Liver (tissue), 3 donors: Measurements from ENCODE around the gene ERCC6L.

Experiments
- CTCF ChIP-seq: fragments of 150-350 bp; IDR thresholded peaks from 2 replicates; pipeline ENCODE4 v1.5.1; 2017; ENCODE audit warnings: improper control_type of control experiment, low read depth, low read length; ENCODE audit not compliant: missing input control
- EGR1 ChIP-seq, 2 donors: IDR thresholded peaks; 2 replicates each; pipeline ENCODE4 v1.6.1; 2016 to 2018; ENCODE audit warnings: antibody characterized with exemption in 2 of 2, low read depth in 2 of 2
- RAD21 ChIP-seq, 2 donors: IDR thresholded peaks; 2 replicates each; pipeline ENCODE4 v1.6.1; 2016; ENCODE audit warnings: antibody characterized with exemption in 2 of 2, mild to moderate bottlenecking in 2 of 2
- YY1 ChIP-seq: IDR thresholded peaks from 2 replicates; pipeline ENCODE4 v1.6.1; 2016; ENCODE audit warnings: antibody characterized with exemption, mild to moderate bottlenecking
- ZBTB33 ChIP-seq: IDR thresholded peaks from 2 replicates; pipeline ENCODE4 v1.6.1; 2016; ENCODE audit warnings: antibody characterized with exemption
- donor health status: healthy.
- donor health status: healthy.

GRCh38 chrX:72243472-72243871 is 4.6 kb upstream of the ERCC6L start:
- TF ChIP-seq CTCF (no peak), YY1 (no peak), RAD21 (IDR thresholded peaks at IDR 0.05) (no peak), ZBTB33 (no peak), EGR1 (IDR thresholded peaks at IDR 0.05; ENCODE audit: low read depth in 2 of 2) (no peak)
